CD4-positive, CD25-positive, alpha-beta regulatory T cell (primary cell): Measurements from ENCODE around the gene KIF16B. TPM values are rescaled to one million over a fixed set of nuclear protein-coding genes. Genes with fewer than 3 reads are reported as not detected.

Experiments used
- polyA plus RNA-seq, 4 donors: library from polyadenylated mRNA; unstranded; fragments of 300-500 nt; fragmentation: Illumina TruSeq; gene quantifications; one replicate each; pipeline ENCODE4 v1.2.3, GENCODE V29; 2021
- total RNA-seq: library from RNA; stranded (reverse); gene quantifications from one replicate; pipeline ENCODE4 v1.2.3, GENCODE V29; 2022

Gene KIF16B
- total and polyA plus RNA-seq, 5 donors from 2014 or later, result 3.1 to 5.2 (median 4.8) TPM

Other genes starting within 250 kb of the KIF16B start
- 49.9 TPM for gene SNRPB2, start 156.6 kb upstream of the KIF16B start, total RNA-seq
- 100 to 1,000 TPM in 2 of 4 donors, 10 to 100 TPM in 2; 71.9 to 115 (median 100) TPM for gene SNRPB2, start 156.6 kb upstream of the KIF16B start, polyA plus RNA-seq
- gene OTOR, start 174.9 kb upstream of the KIF16B start, total RNA-seq, result not detected
- gene OTOR, start 174.9 kb upstream of the KIF16B start, polyA plus RNA-seq, result not detected